ENCODE measurements around the gene PRKG2.

The PRKG2 gene

GRCh38 chr4:81106150-81106549 is 108.9 kb downstream of the PRKG2 start:
- no peak for DNase-seq (ENCODE audit: low read depth)
- H3K4me3 ChIP-seq (ENCODE audit: low read length), result no peak overlapping the region

GRCh38 chr4:81102107-81102506 is 112.9 kb downstream of the PRKG2 start:
- no peak for TF ChIP-seq CTCF (IDR thresholded peaks at IDR 0.05; ENCODE audit: insufficient read depth, low read depth, low read length, missing control alignments)
- H3K4me3 ChIP-seq (ENCODE audit: low read length), result no peak overlapping the region
- no peak for DNase-seq (ENCODE audit: low read depth)

More at GRCh38 chr4:81106150-81106549, 108.9 kb downstream of the PRKG2 start:
- TF ChIP-seq CTCF (IDR thresholded peaks at IDR 0.05; ENCODE audit: insufficient read depth, low read depth, low read length, missing control alignments), result no peak

- DNase-seq (ENCODE audit: low read depth), result no peak
- TF ChIP-seq CTCF (IDR thresholded peaks at IDR 0.05; ENCODE audit: insufficient read depth, low read depth, low read length, missing control alignments), result no peak
- no peak overlapping the region for H3K4me3 ChIP-seq (ENCODE audit: low read length)
Observed at GRCh38 chr4:81096566-81096965, 118.5 kb downstream of the PRKG2 start.

DNA sequence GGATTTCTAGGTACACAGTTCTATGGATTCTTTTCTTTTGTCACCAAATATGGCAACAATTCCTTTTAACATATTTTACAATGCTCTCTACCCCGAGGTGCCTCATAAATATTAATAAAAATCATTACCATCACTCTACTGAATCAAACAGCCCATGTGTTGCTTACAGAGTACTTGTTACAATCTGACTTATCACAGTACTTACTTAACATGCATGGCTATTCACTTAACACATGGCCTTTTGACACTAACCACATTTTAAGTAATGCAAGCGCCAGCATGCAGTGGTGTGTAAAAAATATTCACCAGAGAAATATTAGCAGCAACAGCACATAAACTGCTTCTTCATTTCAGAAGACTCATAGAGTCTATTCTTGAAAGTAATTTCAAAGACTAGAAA is 119.6 kb downstream of the PRKG2 start:
- no peak for TF ChIP-seq CTCF (IDR thresholded peaks at IDR 0.05; ENCODE audit: insufficient read depth, low read depth, low read length, missing control alignments)
- no peak overlapping the region for H3K4me3 ChIP-seq (ENCODE audit: low read length)
- DNase-seq (ENCODE audit: low read depth), result no peak

DNA sequence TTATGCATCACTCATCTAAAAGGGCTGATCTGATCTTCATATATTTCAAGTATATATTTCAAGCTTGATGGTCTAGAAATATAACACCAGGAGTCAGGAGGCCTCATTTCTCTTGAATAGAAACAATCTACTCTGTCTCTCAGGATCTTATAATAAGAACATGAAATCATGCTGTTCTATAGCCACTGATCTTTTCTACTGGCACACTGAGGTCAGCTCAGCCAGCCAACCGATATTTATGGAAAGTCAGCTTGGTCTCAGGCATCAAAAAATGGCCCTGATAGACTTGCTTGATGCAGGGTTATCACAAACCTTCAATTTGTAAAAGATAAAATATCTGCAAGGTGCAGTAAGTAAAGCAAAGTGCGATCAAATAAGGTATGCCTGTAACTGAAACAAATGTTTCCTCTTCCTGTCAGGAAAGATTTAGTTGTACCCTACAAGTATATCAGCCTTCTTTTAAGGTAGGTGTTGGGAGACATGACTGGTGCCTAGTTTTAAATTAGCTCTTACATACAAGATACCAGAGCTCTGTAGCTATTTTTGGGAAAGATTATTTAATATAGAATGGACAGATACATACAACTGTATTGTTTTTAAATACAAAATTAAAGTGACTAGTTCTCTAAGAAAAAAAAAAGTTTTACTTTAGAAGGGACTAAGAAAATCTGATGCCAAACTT is 121.2 kb downstream of the PRKG2 start:
- no peak for TF ChIP-seq CTCF (IDR thresholded peaks at IDR 0.05; ENCODE audit: insufficient read depth, low read depth, low read length, missing control alignments)
- no peak for DNase-seq (ENCODE audit: low read depth)
- H3K4me3 ChIP-seq (ENCODE audit: low read length), result no peak overlapping the region

DNA sequence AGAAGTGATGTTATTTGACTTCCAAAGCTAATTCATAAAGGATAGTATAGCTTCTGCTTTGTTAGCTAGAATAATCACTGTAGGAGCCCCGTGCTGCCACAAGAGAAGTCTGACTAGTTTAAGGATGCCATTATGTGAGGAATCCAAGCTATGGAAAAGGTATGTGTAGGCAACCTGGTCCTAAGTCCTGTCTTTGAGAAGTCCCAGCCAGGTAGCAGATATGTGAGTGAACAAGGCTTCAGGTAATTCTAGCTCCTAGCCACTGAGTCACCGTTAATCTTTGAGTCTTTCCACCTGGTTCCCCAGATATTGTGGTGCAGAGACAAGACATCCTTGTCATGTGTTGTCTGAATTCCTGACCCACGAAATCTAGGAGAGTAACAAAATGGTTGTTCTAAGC is 129.0 kb downstream of the PRKG2 start:
- DNase-seq (ENCODE audit: low read depth), result no peak
- H3K4me3 ChIP-seq (ENCODE audit: low read length), result no peak overlapping the region
- TF ChIP-seq CTCF (IDR thresholded peaks at IDR 0.05; ENCODE audit: insufficient read depth, low read depth, low read length, missing control alignments), result no peak

- no peak overlapping the region for H3K4me3 ChIP-seq (ENCODE audit: low read length)
- TF ChIP-seq CTCF (IDR thresholded peaks at IDR 0.05; ENCODE audit: insufficient read depth, low read depth, low read length, missing control alignments), result no peak
- peak; percentile 10 for DNase-seq (ENCODE audit: low read depth)
Observed at GRCh38 chr4:81085291-81085690, 129.7 kb downstream of the PRKG2 start.

All from epithelial cell of esophagus (primary cell).